ENCODE results near the gene IGLL5. TPM values are rescaled to one million over a fixed set of nuclear protein-coding genes. Genes with fewer than 3 reads are reported as not detected.

IGLL5 gene
- total and polyA plus RNA-seq, 9 of the 15 experiments (the other 6 are each of a cell fraction or from before 2014, with no cell fraction given): not detected

- no peak for TF ChIP-seq ZNF282 (CRISPR knock-in tag; IDR thresholded peaks at IDR 0.05)
- TF ChIP-seq MYNN (IDR thresholded peaks at IDR 0.05): no peak
- peak; percentile 58 for TF ChIP-seq MYNN (CRISPR knock-in tag; IDR thresholded peaks at IDR 0.05)
- TF ChIP-seq CREB1 (IDR thresholded peaks at IDR 0.05): peak; percentile 37; the same call in 1 of the 2 replicates
- no peak for TF ChIP-seq CREB1 (CRISPR knock-in tag; IDR thresholded peaks at IDR 0.05)
- TF ChIP-seq PTTG1 (tag; IDR thresholded peaks at IDR 0.05; ENCODE audit: low read depth): no peak
- peak; percentile 31; the same call in 1 of the 2 replicates for TF ChIP-seq USF2 (CRISPR knock-in tag; IDR thresholded peaks at IDR 0.05)
- TF ChIP-seq ILF3 (IDR thresholded peaks at IDR 0.05; ENCODE audit: borderline replicate concordance): no peak
- TF ChIP-seq SNRNP70 (optimal IDR thresholded peaks at IDR 0.05; ENCODE audit: low read depth, low read length): no peak
- TF ChIP-seq CEBPZ (IDR thresholded peaks at IDR 0.05; ENCODE audit: borderline replicate concordance, low read depth, low read length): no peak
- TF ChIP-seq STAT5A (IDR thresholded peaks at IDR 0.05; ENCODE audit: borderline replicate concordance, low read length): peak; percentile 15; the same call in 1 of the 2 replicates
- no peak for TF ChIP-seq PRDM10 (IDR thresholded peaks at IDR 0.05; ENCODE audit: partially characterized antibody)
- peak; percentile 56 for TF ChIP-seq TEAD4 (IDR thresholded peaks at IDR 0.05; ENCODE audit: low read length)
- no peak for TF ChIP-seq TEAD4 (CRISPR knock-in tag; IDR thresholded peaks at IDR 0.05; ENCODE audit: borderline replicate concordance)
- peak in 1 of 2 experiments; percentile 74; a peak in 2 of 4 replicates for TF ChIP-seq MAZ (CRISPR knock-in tag; conservative IDR thresholded peaks at IDR 0.05 in 1 of 2, IDR thresholded peaks at IDR 0.05 in 1 of 2)
- peak in 1 of 2 experiments; percentile 80; a peak in 2 of 4 replicates for TF ChIP-seq SRF (CRISPR knock-in tag; IDR thresholded peaks at IDR 0.05)
- peak in 1 of 2 experiments; percentile 60; a peak in 1 of 3 replicates for TF ChIP-seq CBX3 (IDR thresholded peaks at IDR 0.05; ENCODE audit: borderline replicate concordance in 1 of 2, low read length in 2 of 2)
These were observed 9.9 kb upstream of the IGLL5 start (continued) for GRCh38 chr22:22877523-22878210.

Measured in K562 (cell line).